NCI-H1048 (cell line): ENCODE results near the gene MED13.
"Not testable (repeated sequence)": the region's sequence is repeated elsewhere in the genome, so short reads cannot be mapped to it uniquely, and the experiment has no call there.

Experiments
- DNase-seq: peaks from one replicate; lab custom pipeline; 2025; lab: John Stamatoyannopoulos, UW

MED13 gene

GRCh38 chr17:61907361-61907760, 157.7 kb downstream of the MED13 start:
- no peak for DNase-seq

GRCh38 chr17:61904094-61904710, 160.9 kb downstream of the MED13 start:
- DNase-seq: no peak

GRCh38 chr17:61903251-61903650, 161.8 kb downstream of the MED13 start:
- no peak for DNase-seq

- no peak for DNase-seq
Measured at GRCh38 chr17:61897548-61898180, 167.4 kb downstream of the MED13 start.

GRCh38 chr17:61895391-61895790, 169.7 kb downstream of the MED13 start:
- DNase-seq: no peak

- not testable (repeated sequence) for DNase-seq
Measured at GRCh38 chr17:61894310-61894709, 170.8 kb downstream of the MED13 start.
